8988T (cell line): Measurements from ENCODE around the gene LPP.

Source experiments
- DNase-seq: peaks from one replicate; pipeline ENCODE4 v3.0.0; 2011

LPP gene

GRCh38 chr3:188171682-188172467, 17.9 kb downstream of the LPP start:
- no peak for DNase-seq

GRCh38 chr3:188174317-188175044, 20.5 kb downstream of the LPP start:
- DNase-seq: no peak

- no peak for DNase-seq
These were observed 22.5 kb downstream of the LPP start for GRCh38 chr3:188176476-188176875.

GRCh38 chr3:188176884-188177283, 22.9 kb downstream of the LPP start:
- DNase-seq: no peak

GRCh38 chr3:188177721-188178120, 23.8 kb downstream of the LPP start:
- DNase-seq: no peak

GRCh38 chr3:188178293-188178936, 24.5 kb downstream of the LPP start:
- DNase-seq: no peak

GRCh38 chr3:188179006-188179966, 25.3 kb downstream of the LPP start:
- no peak for DNase-seq

- DNase-seq: no peak
These were observed 26.2 kb downstream of the LPP start for GRCh38 chr3:188180114-188180513.

GRCh38 chr3:188183452-188183851, 29.5 kb downstream of the LPP start:
- no peak for DNase-seq

GRCh38 chr3:188184160-188184559, 30.2 kb downstream of the LPP start:
- no peak for DNase-seq

- no peak for DNase-seq
These were observed 30.7 kb downstream of the LPP start for GRCh38 chr3:188184649-188185048.

- no peak for DNase-seq
These were observed 31.8 kb downstream of the LPP start for GRCh38 chr3:188185717-188186251.

- DNase-seq: no peak
These were observed 33.1 kb downstream of the LPP start for GRCh38 chr3:188187053-188187452.

- DNase-seq: no peak
These were observed 35.0 kb downstream of the LPP start for GRCh38 chr3:188188911-188189310.

- DNase-seq: no peak
These were observed 37.5 kb downstream of the LPP start for GRCh38 chr3:188191460-188191859.

GRCh38 chr3:188192034-188192433, 38.1 kb downstream of the LPP start:
- no peak for DNase-seq

GRCh38 chr3:188194332-188194731, 40.4 kb downstream of the LPP start:
- no peak for DNase-seq

- DNase-seq: no peak
These were observed 42.5 kb downstream of the LPP start for GRCh38 chr3:188196232-188196990.

- no peak for DNase-seq
These were observed 43.5 kb downstream of the LPP start for GRCh38 chr3:188197388-188197847.

- no peak for DNase-seq
These were observed 44.0 kb downstream of the LPP start for GRCh38 chr3:188198001-188198400.

GRCh38 chr3:188198760-188199327, 44.9 kb downstream of the LPP start:
- no peak for DNase-seq
